ENCODE data around the gene ZNF653.

The ZNF653 gene

GRCh38 chr19:11507370-11508078, 1.9 kb upstream of the ZNF653 start:
- intact Hi-C loops (cut with DNase I; ENCODE audit: low total_unique reads) = no loop called here
- Histone ChIP-seq H3K36me3 (peaks cover under 1 to 33% (median 12%) of the 10 kb centered on the region in 3 donors), H3K27ac (no peak overlapping the region), H3K4me3 (no peak overlapping the region), H3K4me1 (peaks cover 0 to 10% (median 7%) of the 10 kb centered on the region in 4 donors), H3K9me3 (no peaks in the 10 kb centered on the region), H3K27me3 (no peaks in the 10 kb centered on the region)
- DNase-seq = no peak
- TF ChIP-seq CTCF (IDR thresholded peaks at IDR 0.05) = no peak

DNA sequence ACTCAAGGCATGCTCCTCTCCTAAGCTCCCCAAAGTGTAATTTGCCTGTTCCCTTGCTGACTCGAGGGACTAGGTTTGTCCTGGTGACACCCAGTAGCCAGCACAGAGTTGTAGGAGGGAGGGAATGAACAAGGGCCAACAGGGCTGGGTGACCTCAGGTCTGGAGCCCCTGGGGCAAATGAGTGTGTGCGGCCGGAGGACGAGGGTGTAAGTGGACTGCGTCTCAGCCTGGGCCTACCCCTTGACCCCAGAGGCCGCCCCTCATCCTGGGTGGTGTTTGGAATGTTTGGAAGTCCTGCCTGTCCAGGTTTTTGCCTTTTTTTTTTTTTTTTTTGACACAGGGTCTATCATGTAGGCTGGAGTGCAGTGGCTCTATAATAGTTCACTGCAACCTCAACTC, 1.3 kb upstream of the ZNF653 start:
- H3K36me3 ChIP-seq = peaks cover 0 to 31% (median 6%) of the 10 kb centered on the region in 3 donors

DNA sequence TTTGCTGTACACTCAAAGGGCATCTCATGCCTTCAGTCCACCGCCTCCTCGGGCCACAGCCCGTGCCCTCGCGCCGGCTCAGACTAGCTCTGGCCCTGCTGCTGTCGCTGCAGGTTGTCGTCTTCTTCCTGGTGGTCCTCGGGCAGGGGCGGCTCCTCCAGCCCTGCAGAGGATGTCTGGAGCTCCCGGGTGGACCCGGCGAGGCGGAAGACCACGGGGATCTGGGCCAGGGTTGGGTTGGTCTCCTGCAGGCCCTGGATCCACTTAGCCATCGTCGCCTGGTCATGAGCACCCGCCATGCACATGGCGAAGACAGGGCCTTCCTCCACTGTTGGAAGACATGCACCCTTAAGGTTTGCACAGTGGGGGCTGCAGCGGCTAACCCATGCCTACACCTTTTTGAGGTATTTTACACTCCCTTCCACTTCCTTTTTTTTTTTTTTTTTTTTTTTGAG, 489 bp upstream of the ZNF653 start:
- Histone ChIP-seq H3K27ac (peak overlapping the region; percentile 91 to 97), H3K4me1 (peaks cover 0 to 10% (median 7%) of the 10 kb centered on the region in 4 donors), H3K36me3 (peaks cover 0 to 30% (median 2%) of the 10 kb centered on the region in 3 donors), H3K9me3 (no peaks in the 10 kb centered on the region), H3K4me3 (peak overlapping the region; percentile 75 to 92), H3K27me3 (no peaks in the 10 kb centered on the region)
- no peak for DNase-seq
- intact Hi-C loops (cut with DNase I; ENCODE audit: low total_unique reads) = no loop called here
- TF ChIP-seq CTCF (IDR thresholded peaks at IDR 0.05) = no peak

More for the DNA sequence above, 1.3 kb upstream of the ZNF653 start:
- H3K9me3 ChIP-seq = no peaks in the 10 kb centered on the region
- DNase-seq = no peak
- no peak for TF ChIP-seq CTCF (IDR thresholded peaks at IDR 0.05)
- H3K4me3 ChIP-seq = no peak overlapping the region
- H3K27me3 ChIP-seq = no peaks in the 10 kb centered on the region
- no peak overlapping the region for H3K27ac ChIP-seq
- peaks cover 0 to 10% (median 7%) of the 10 kb centered on the region in 4 donors for H3K4me1 ChIP-seq
- intact Hi-C loops (cut with DNase I; ENCODE audit: low total_unique reads) = no loop called here

GRCh38 chr19:11505032-11505503, 571 bp downstream of the ZNF653 start:
- no peaks in the 10 kb centered on the region for H3K9me3 ChIP-seq
- no peak for TF ChIP-seq CTCF (IDR thresholded peaks at IDR 0.05)
- H3K36me3 ChIP-seq = peaks cover 0 to 32% (median 0%) of the 10 kb centered on the region in 3 donors
- peak overlapping the region; percentile 91 to 97 for H3K27ac ChIP-seq
- H3K4me3 ChIP-seq = peak overlapping the region; percentile 75 to 92
- H3K27me3 ChIP-seq = no peaks in the 10 kb centered on the region
- peaks cover 0 to 10% (median 7%) of the 10 kb centered on the region in 4 donors for H3K4me1 ChIP-seq
- intact Hi-C loops (cut with DNase I; ENCODE audit: low total_unique reads) = no loop called here
- DNase-seq = peak; percentile 96 to 98

DNA sequence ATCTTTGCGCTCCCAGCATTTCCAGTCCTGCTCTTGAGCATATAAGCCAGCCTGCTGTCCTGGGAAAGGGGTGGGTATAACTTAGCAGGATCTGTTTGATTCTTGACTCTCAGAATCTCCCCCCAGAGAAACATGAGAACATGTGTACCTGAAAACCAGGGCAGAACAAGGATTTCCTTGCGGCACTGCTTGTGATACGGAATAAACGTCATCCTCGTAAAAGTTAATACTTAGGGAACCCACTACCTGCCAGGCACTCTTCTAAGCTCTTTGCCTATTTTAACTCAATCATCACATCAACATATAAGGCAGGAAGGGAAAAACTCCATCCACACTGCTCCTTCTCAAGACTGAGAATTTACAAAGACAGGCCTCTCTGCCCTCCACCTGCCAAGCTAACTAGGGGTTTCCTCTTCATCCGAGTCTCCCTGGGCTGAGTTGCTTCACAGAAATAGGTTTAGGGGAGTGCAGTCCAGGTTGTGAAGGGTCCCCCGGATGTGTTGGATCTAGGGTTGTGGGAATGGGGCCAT, 1.1 kb downstream of the ZNF653 start:
- intact Hi-C loops (cut with DNase I; ENCODE audit: low total_unique reads) = no loop called here
- H3K4me1 ChIP-seq = peaks cover 0 to 10% (median 7%) of the 10 kb centered on the region in 4 donors

More for the DNA sequence above, 1.1 kb downstream of the ZNF653 start:
- no peak for DNase-seq
- Histone ChIP-seq H3K36me3 (peaks cover 0 to 33% (median 0%) of the 10 kb centered on the region in 3 donors), H3K27ac (peak overlapping the region; percentile 91 to 97), H3K9me3 (no peaks in the 10 kb centered on the region), H3K27me3 (no peaks in the 10 kb centered on the region), H3K4me3 (peak overlapping the region; percentile 75 to 92)
- TF ChIP-seq CTCF (IDR thresholded peaks at IDR 0.05) = no peak
